Erythroblast (primary cell): ENCODE data around the gene DNTTIP2.

ENCODE experiments used
- GATA1 ChIP-seq: IDR thresholded peaks from 2 replicates; pipeline ENCODE4 v1.6.1; 2011; ENCODE audit warnings: low read depth, mild to moderate bottlenecking, control low read depth, low read length, moderate library complexity
- POLR2A ChIP-seq: IDR thresholded peaks from 2 replicates; pipeline ENCODE4 v1.6.1; 2011; ENCODE audit warnings: mild to moderate bottlenecking, low read length

DNA sequence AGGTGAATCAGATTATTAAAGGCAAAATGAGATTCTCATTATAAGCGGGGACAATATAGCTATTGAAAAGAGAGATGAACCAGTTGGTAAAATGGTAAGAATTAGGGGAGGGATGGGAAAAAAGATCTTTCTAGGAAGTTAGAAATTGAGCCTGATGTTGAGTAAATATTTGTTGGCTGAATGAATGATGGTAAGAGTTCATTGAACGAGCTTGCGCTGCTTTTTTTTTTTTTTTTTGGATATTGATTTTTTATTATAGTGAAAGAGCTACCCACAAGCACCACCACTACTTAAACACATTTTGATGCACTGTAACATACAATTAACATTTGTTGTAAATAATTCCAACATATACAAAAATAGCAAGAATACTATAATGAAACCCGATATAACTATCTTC, 31.3 kb upstream of the DNTTIP2 start:
- TF ChIP-seq POLR2A (no peak), GATA1 (no peak)
